ENCODE data around the gene ORC2.

- no peak for TF ChIP-seq CTCF (IDR thresholded peaks at IDR 0.05; ENCODE audit: borderline replicate concordance, extremely low read depth, low read length, poor library complexity, severe bottlenecking)
- no peak for TF ChIP-seq EZH2 (IDR thresholded peaks at IDR 0.05; ENCODE audit: borderline replicate concordance, low read depth, low read length, severe bottlenecking)
Measured at GRCh38 chr2:200871151-200871550, 92.3 kb downstream of the ORC2 start.

Measured in DND-41 (cell line).